Right lobe of liver (tissue), 4 donors: Measurements from ENCODE around the gene AHSP.

ENCODE experiments used
- CTCF ChIP-seq, 4 donors: fragments of 200-600 bp in 3 of 4; fragments of 450-650 bp in 1 of 4; IDR thresholded peaks; one replicate each; pipeline versions ENCODE4 v1.5.1 to v1.8.0; 2016 to 2022; ENCODE audit warnings: antibody characterized with exemption in 4 of 4, mild to moderate bottlenecking in 2 of 4
- POLR2A ChIP-seq: fragments of 450-650 bp; IDR thresholded peaks from one replicate; pipeline ENCODE4 v1.6.1; 2017; ENCODE audit warnings: antibody characterized with exemption, mild to moderate bottlenecking
- donor health status: DM: no; HTN: no; CAD: no.
- donor health status: DM: no; HTN: no; CAD: no.
- donor health status: DM: no; HTN: yes; CAD: no.

GRCh38 chr16:31530405-31530804 lies 2.7 kb downstream of the AHSP start:
- TF ChIP-seq CTCF (IDR thresholded peaks at IDR 0.05): no peak
- no peak for TF ChIP-seq POLR2A
